Measurements from ENCODE around the gene OSBPL10.

- TF ChIP-seq CTCF (IDR thresholded peaks at IDR 0.05) (no peak), POLR2A (IDR thresholded peaks at IDR 0.05) (no peak)
Observed at GRCh38 chr3:31776016-31776415, 205.0 kb downstream of the OSBPL10 start.
